GM18526 (cell line): ENCODE results near the gene CAP1.

Experiments used
- POLR2A ChIP-seq: IDR thresholded peaks from 3 replicates; pipeline ENCODE4 v1.6.1; 2011; ENCODE audit not compliant: insufficient read length; ENCODE audit errors: extremely low read depth

CAP1 gene

GRCh38 chr1:40102896-40103295, 62.4 kb downstream of the CAP1 start:
- no peak for TF ChIP-seq POLR2A

- no peak for TF ChIP-seq POLR2A
These were observed 64.5 kb downstream of the CAP1 start for GRCh38 chr1:40105028-40105427.

- no peak for TF ChIP-seq POLR2A
These were observed 66.9 kb downstream of the CAP1 start for GRCh38 chr1:40107290-40107959.

- TF ChIP-seq POLR2A = no peak
These were observed 69.9 kb downstream of the CAP1 start for GRCh38 chr1:40110389-40110788.

GRCh38 chr1:40114400-40114799, 73.9 kb downstream of the CAP1 start:
- no peak for TF ChIP-seq POLR2A

- no peak for TF ChIP-seq POLR2A
These were observed 79.6 kb downstream of the CAP1 start for GRCh38 chr1:40120128-40120527.
